D721Med (cell line): Measurements from ENCODE around the gene CDK8.

Source experiments
- DNase-seq: peaks from one replicate; pipeline ENCODE4 v3.0.0; 2011; ENCODE audit warnings: low spot score; ENCODE audit not compliant: insufficient read length
- FAIRE-seq: peaks from 2 replicates; lab custom pipeline; 2011; peaks lifted over from hg19 to GRCh38; lab: Jason Lieb, UNC
- TF ChIP-seq, protein P1 (sequence below): IDR thresholded peaks from 2 replicates; pipeline ENCODE4 v1.5.1; 2012; ENCODE audit warnings: mild to moderate bottlenecking, control low read depth; ENCODE audit not compliant: insufficient read depth; ENCODE audit errors: missing control alignments

Gene CDK8

DNA sequence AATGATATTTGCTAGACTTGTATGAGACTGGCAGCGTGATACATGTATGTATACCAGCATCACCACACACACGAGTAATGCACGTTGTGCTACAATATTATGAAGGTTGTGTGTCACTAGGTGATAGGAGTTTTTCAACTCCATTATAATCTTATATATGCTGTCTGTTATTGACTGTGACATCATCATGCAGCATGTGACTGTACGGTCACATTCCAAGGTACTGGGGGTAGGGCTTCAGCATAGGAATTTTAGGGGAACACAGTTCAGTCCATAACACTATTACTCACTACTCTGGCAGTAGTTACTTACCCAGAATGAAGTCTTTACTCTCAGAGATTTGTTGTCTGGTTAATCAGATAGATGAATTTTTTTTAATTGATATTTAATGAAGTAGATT is 91.1 kb downstream of the CDK8 start:
- TF ChIP-seq, protein P1, sequence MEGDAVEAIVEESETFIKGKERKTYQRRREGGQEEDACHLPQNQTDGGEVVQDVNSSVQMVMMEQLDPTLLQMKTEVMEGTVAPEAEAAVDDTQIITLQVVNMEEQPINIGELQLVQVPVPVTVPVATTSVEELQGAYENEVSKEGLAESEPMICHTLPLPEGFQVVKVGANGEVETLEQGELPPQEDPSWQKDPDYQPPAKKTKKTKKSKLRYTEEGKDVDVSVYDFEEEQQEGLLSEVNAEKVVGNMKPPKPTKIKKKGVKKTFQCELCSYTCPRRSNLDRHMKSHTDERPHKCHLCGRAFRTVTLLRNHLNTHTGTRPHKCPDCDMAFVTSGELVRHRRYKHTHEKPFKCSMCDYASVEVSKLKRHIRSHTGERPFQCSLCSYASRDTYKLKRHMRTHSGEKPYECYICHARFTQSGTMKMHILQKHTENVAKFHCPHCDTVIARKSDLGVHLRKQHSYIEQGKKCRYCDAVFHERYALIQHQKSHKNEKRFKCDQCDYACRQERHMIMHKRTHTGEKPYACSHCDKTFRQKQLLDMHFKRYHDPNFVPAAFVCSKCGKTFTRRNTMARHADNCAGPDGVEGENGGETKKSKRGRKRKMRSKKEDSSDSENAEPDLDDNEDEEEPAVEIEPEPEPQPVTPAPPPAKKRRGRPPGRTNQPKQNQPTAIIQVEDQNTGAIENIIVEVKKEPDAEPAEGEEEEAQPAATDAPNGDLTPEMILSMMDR = no peak
- FAIRE-seq (no peak), DNase-seq (no peak)

DNA sequence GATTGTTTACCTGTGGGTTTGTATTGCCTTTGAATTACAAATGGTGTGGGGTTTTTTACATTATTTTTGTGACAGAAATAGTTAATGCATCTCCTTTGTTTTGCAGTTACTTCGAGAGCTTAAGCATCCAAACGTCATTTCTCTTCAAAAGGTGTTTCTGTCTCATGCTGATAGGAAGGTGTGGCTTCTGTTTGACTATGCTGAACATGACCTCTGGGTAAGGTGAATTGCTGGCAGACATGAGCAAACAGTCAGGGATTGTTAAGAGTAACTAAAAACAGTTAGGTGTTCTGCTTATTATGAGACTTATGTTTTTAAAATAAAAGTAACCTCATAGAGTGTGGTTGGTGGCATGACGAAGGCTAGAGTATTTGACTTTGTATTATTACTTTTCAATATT is 95.0 kb downstream of the CDK8 start:
- FAIRE-seq (peak; percentile 25), DNase-seq (no peak)
- TF ChIP-seq, protein P1 = no peak

DNA sequence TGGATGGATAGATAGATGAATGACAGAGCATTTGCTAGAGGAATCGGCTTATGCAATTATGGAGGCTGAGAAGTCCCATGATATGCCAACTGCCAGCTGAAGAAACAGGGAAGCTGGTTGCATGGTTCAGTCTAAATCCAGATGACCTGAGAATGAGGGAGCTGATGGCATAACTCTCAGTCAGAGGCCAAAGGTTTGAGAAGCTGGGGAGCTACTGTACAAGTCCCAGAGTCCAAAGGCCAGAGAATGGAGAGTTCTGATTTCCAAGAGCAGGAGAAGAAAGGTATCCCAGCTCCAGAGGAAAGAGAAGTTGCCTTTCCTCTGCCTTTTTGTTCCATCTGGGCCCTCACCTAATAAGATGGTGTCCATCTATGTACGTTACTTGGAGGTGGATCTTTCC is 108.3 kb downstream of the CDK8 start:
- TF ChIP-seq, protein P1 = no peak
- DNase-seq (no peak), FAIRE-seq (no peak)

DNA sequence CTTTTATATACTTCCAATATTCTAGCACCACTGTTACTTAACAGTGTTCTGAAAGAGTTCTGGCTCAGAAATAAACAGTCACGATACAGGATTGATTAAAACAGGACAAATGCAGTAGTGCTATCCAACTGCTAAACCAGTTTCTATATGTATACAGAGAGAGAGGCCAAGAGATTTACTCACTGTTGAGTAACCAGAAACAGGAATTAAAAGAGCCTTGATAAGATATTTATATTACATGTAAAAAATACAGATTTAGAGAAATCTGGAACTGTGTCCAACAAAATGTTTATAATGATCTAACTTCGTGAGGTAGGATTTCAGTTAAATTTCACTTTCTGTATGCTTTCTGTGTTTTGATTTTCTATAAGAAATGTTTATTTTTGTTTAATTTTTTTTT is 116.6 kb downstream of the CDK8 start:
- DNase-seq (no peak), FAIRE-seq (no peak)
- TF ChIP-seq, protein P1 = no peak

DNA sequence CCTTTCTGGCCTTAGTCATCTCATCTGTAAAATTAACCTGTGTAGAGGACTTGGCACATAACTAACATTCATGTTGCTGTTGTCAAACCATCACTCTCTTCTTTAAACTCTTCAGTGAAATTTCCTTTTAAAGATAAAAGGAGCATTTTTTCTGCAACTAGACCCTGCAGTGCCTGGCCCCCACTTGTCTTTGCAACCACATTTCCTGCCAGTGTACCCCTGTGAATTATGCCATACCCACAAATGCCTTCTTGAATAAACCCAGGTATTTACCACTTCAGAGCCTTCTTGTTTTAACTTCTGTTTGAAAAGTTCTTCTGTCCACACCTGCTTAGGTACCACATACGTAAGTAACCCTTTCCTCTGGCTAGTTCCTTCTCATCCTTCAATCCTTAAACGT is 118.8 kb downstream of the CDK8 start:
- FAIRE-seq = no peak
- no peak for DNase-seq
- TF ChIP-seq, protein P1 = no peak

DNA sequence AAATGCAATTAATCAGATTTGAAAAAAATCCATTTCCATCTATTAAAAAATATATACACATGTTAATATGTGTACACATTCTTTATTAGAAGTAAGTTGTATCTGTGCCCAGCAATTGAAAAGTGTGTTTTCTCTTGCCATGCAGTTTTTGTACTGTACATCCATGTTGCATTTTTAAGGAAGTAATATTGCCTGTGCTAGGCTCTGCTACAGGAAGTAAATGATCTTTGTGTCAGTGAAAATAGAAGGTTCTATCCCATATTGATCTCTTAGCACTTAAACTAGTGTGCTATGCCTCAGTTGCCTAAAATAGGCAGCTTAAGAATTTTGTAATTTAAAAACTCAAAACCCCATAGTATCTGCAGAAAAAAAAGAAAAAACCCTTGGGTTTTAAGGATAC is 122.5 kb downstream of the CDK8 start:
- TF ChIP-seq, protein P1 = no peak
- no peak for DNase-seq
- FAIRE-seq = no peak

DNA sequence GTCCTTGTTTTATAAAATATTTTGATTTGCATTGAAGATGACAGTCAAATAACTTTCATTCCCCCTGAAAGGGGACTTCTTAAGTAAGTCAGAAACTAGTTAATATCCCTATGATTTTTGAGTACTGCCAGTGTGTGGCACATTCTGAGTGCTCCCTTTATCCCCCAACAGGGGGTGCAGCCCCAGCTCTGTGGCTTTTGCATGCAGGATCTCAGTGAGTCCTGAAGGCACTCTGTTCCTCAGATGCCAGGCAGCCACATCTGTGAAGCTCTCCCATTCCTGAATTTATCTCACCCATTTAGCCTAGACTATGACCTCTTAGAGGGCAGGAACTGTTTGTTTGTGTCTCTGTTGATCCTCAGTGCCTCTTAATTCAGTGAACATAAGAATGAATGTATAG is 123.1 kb downstream of the CDK8 start:
- FAIRE-seq = no peak
- TF ChIP-seq, protein P1 = peak; percentile 23
- DNase-seq = no peak
